Testis (tissue), 3 donors: ENCODE data around the gene CDH20. TPM values are rescaled to one million over a fixed set of nuclear protein-coding genes. Genes with fewer than 3 reads are reported as not detected.
"Not testable (repeated sequence)": the region's sequence is repeated elsewhere in the genome, so short reads cannot be mapped to it uniquely, and the experiment has no call there.

Source experiments
- DNase-seq: peaks from one replicate; pipeline ENCODE4 v3.0.0-alpha.2; 2019
- H3K27ac ChIP-seq, 2 donors: fragments of 200-600 bp; sonication (generic); one replicate each; pipeline ENCODE4 v1.5.1; 2019
- H3K27me3 ChIP-seq: fragments of 200-600 bp; sonication (generic); one replicate; pipeline ENCODE4 v1.5.1; 2019
- H3K36me3 ChIP-seq: fragments of 200-600 bp; sonication (generic); one replicate; pipeline ENCODE4 v1.5.1; 2017; ENCODE audit warnings: low read depth; ENCODE audit errors: missing control alignments
- H3K4me1 ChIP-seq: fragments of 200-600 bp; sonication (generic); one replicate; pipeline ENCODE4 v1.5.1; 2019
- H3K4me3 ChIP-seq, 2 donors: fragments of 200-600 bp; sonication (generic); one replicate each; pipeline ENCODE4 v1.5.1; 2017 to 2019
- H3K9me3 ChIP-seq: fragments of 200-600 bp; sonication (generic); one replicate; pipeline ENCODE4 v1.5.1; 2017
- CTCF ChIP-seq, 3 experiments: fragments of 450-650 bp in 2 of 3; fragments of 200-600 bp in 1 of 3; sonication (generic) in 1 of 3; IDR thresholded peaks; one replicate each; pipeline ENCODE4 v1.5.1; 2016 to 2019; ENCODE audit warnings: antibody characterized with exemption in 3 of 3, mild to moderate bottlenecking in 2 of 3, moderate library complexity in 1 of 3
- POLR2A ChIP-seq: fragments of 450-650 bp; IDR thresholded peaks from one replicate; pipeline ENCODE4 v1.6.1; 2017; ENCODE audit warnings: antibody characterized with exemption, mild to moderate bottlenecking, moderate library complexity
- WGBS, 2 donors: methylation state at CpG; one replicate each; pipeline ENCODE4 v1.1.5; 2018; 5-methylcytosine and 5-hydroxymethylcytosine counted together
- intact Hi-C: fragments of 100-400 bp; cut with DNase I; formaldehyde crosslinking; loops from one replicate; pipeline ENCODE4 v1.15.1; 2023; ENCODE audit warnings: low total_unique reads
- polyA plus RNA-seq: library from polyadenylated mRNA; stranded (reverse); fragments of 350-450 nt; fragmentation: Illumina TruSeq; extraction: RNeasy Lipid Tissue Mini Kit (QIAGEN cat#74804); gene quantifications from one replicate; pipeline ENCODE4 v1.2.3, GENCODE V29; 2014; ENCODE audit warnings: low read depth, low replicate concordance; ENCODE audit not compliant: insufficient read depth
- total RNA-seq, 2 donors: library from RNA; depleted of rRNA; stranded (reverse); fragments of >200 nt; gene quantifications; one replicate each; pipeline ENCODE4 v1.2.3, GENCODE V29; 2016

The CDH20 gene
- total and polyA plus RNA-seq, 3 donors from 2014 or later: 0.16 to 0.88 (median 0.37) TPM

- TF ChIP-seq POLR2A (no peak), CTCF (IDR thresholded peaks at IDR 0.05) (no peak)
- H3K27me3 ChIP-seq: no peaks in the 10 kb centered on the region
- H3K4me1 ChIP-seq: no peaks in the 10 kb centered on the region
- no peak for DNase-seq
- WGBS, 2 donors: 93 to 96% methylated on average over 2 of the region's 2 CpGs
- H3K27ac ChIP-seq: no peak overlapping the region
- no peak overlapping the region for H3K4me3 ChIP-seq
- intact Hi-C loops: no loop called here
- no peaks in the 10 kb centered on the region for H3K36me3 ChIP-seq
- no peaks in the 10 kb centered on the region for H3K9me3 ChIP-seq
These were observed 34.8 kb downstream of the CDH20 start for GRCh38 chr18:61368001-61368400.

GRCh38 chr18:61369671-61370070, 36.4 kb downstream of the CDH20 start:
- DNase-seq, H3K27me3 ChIP-seq, H3K4me3 ChIP-seq, H3K27ac ChIP-seq, H3K36me3 ChIP-seq, H3K9me3 ChIP-seq, H3K4me1 ChIP-seq, intact Hi-C loops: not testable (repeated sequence)
- WGBS, 2 donors: 73 to 81% methylated on average over 4 of the region's 4 CpGs

- no peak for TF ChIP-seq POLR2A
- TF ChIP-seq CTCF (IDR thresholded peaks at IDR 0.05): no peak
- H3K9me3 ChIP-seq: no peaks in the 10 kb centered on the region
- H3K36me3 ChIP-seq: no peaks in the 10 kb centered on the region
- no peaks in the 10 kb centered on the region for H3K27me3 ChIP-seq
- 92 to 100% methylated on average over 2 of the region's 2 CpGs for WGBS, 2 donors
- no peak overlapping the region for H3K27ac ChIP-seq
- H3K4me1 ChIP-seq: no peaks in the 10 kb centered on the region
- no peak for DNase-seq
- no peak overlapping the region for H3K4me3 ChIP-seq
- intact Hi-C loops: no loop called here
These were observed 37.9 kb downstream of the CDH20 start for GRCh38 chr18:61371111-61371510.

GRCh38 chr18:61379827-61380226, 46.6 kb downstream of the CDH20 start:
- intact Hi-C loops: no loop called here
- H3K27me3 ChIP-seq: no peaks in the 10 kb centered on the region
- no peak for TF ChIP-seq POLR2A
- no peak for TF ChIP-seq CTCF (IDR thresholded peaks at IDR 0.05)
- WGBS, 2 donors: 55 to 73% methylated on average over 4 of the region's 4 CpGs
- no peak overlapping the region for H3K4me3 ChIP-seq
- H3K4me1 ChIP-seq: no peaks in the 10 kb centered on the region
- DNase-seq: no peak
- H3K9me3 ChIP-seq: no peaks in the 10 kb centered on the region
- H3K27ac ChIP-seq: no peak overlapping the region
- no peaks in the 10 kb centered on the region for H3K36me3 ChIP-seq

- intact Hi-C loops: no loop called here
- no peak for DNase-seq
These were observed 54.8 kb downstream of the CDH20 start for GRCh38 chr18:61388010-61388409.

More at GRCh38 chr18:61388010-61388409, 54.8 kb downstream of the CDH20 start:
- H3K27ac ChIP-seq: no peak overlapping the region
- TF ChIP-seq CTCF (IDR thresholded peaks at IDR 0.05) (no peak), POLR2A (no peak)
- no peaks in the 10 kb centered on the region for H3K27me3 ChIP-seq
- 80 to 84% methylated on average over 2 of the region's 2 CpGs for WGBS, 2 donors
- H3K4me1 ChIP-seq: no peaks in the 10 kb centered on the region
- H3K36me3 ChIP-seq: no peaks in the 10 kb centered on the region
- H3K9me3 ChIP-seq: no peaks in the 10 kb centered on the region
- H3K4me3 ChIP-seq: no peak overlapping the region
